Mammary microvascular endothelial cell (primary cell): ENCODE data around the gene MPND. TPM values are rescaled to one million over a fixed set of nuclear protein-coding genes. Genes with fewer than 3 reads are reported as not detected.

Experiments used
- total RNA-seq: library from RNA; depleted of rRNA; stranded (reverse); fragments of >200 nt; gene quantifications from 2 replicates; pipeline ENCODE4 v1.2.3, GENCODE V29; 2015

The MPND gene
- total RNA-seq: 2.8 and 4.5 TPM in 2 replicates

GRCh38 chr19:4343370-4344307 is at the start of gene MPND:
MPND (plus strand) TSS chr19:4343562; CDS start chr19:4343594, 32 bp downstream.

GRCh38 chr19:4302243-4302640 is 41.1 kb upstream of the MPND start, which contains the start of gene TMIGD2:
TMIGD2 (minus strand) TSS chr19:4302389; CDS start chr19:4302385, 4 bp downstream.

GRCh38 chr19:4304538-4305256 is 38.7 kb upstream of the MPND start, which contains the start of gene FSD1:
FSD1 (plus strand) TSS chr19:4304598; CDS start chr19:4304747, 149 bp downstream.

GRCh38 chr19:4338441-4339355 is 4.7 kb upstream of the MPND start, which contains the start of gene STAP2:
STAP2 (minus strand) TSS chr19:4338827; CDS start chr19:4338753, 74 bp downstream.

GRCh38 chr19:4400135-4400936 is 57.0 kb downstream of the MPND start, which contains the start of gene SH3GL1:
SH3GL1 (minus strand) TSS chr19:4400547; CDS start chr19:4400368, 179 bp downstream.

GRCh38 chr19:4402171-4403004 is 59.0 kb downstream of the MPND start, which contains the start of gene CHAF1A:
CHAF1A (plus strand) TSS chr19:4402640; CDS start chr19:4402763, 123 bp downstream.

Other genes with a start within 250 kb of the MPND start
- 135 and 157 TPM in 2 replicates for gene MAP2K2, start 219.4 kb upstream of the MPND start, total RNA-seq
- gene CREB3L3, start 189.9 kb upstream of the MPND start, total RNA-seq: not detected in 2 replicates
- gene SIRT6, start 161.0 kb upstream of the MPND start, total RNA-seq: 25.3 and 47.4 TPM in 2 replicates
- 0.05 TPM in 1 of 2 replicates, not detected in the other for gene ANKRD24, start 160.9 kb upstream of the MPND start, total RNA-seq
- gene EBI3, start 114.0 kb upstream of the MPND start, total RNA-seq: 0.73 and 1.9 TPM in 2 replicates
- gene YJU2, start 96.5 kb upstream of the MPND start, total RNA-seq: 31.0 and 31.4 TPM in 2 replicates
- not detected in 2 replicates for gene SHD, start 64.3 kb upstream of the MPND start, total RNA-seq
- not detected in 2 replicates for gene TMIGD2, start 41.2 kb upstream of the MPND start, total RNA-seq
- gene FSD1, start 39.0 kb upstream of the MPND start, total RNA-seq: 7.9 and 9.6 TPM in 2 replicates
- gene STAP2, start 4.7 kb upstream of the MPND start, total RNA-seq: 27.2 and 30.9 TPM in 2 replicates
- gene SH3GL1, start 57.0 kb downstream of the MPND start, total RNA-seq: 104 and 115 TPM in 2 replicates
- gene CHAF1A, start 59.1 kb downstream of the MPND start, total RNA-seq: 20.3 and 22.4 TPM in 2 replicates
- 54.2 and 61.9 TPM in 2 replicates for gene UBXN6, start 114.2 kb downstream of the MPND start, total RNA-seq
- 69.2 and 73.0 TPM in 2 replicates for gene HDGFL2, start 128.7 kb downstream of the MPND start, total RNA-seq
- 0.07 and 0.20 TPM in 2 replicates for gene PLIN4, start 174.9 kb downstream of the MPND start, total RNA-seq
- gene PLIN5, start 191.7 kb downstream of the MPND start, total RNA-seq: 0.07 TPM in 1 of 2 replicates, not detected in the other
- gene LRG1, start 196.5 kb downstream of the MPND start, total RNA-seq: 0.73 and 0.79 TPM in 2 replicates
- gene SEMA6B, start 216.1 kb downstream of the MPND start, total RNA-seq: 176 and 187 TPM in 2 replicates